GM12878 (cell line): Measurements from ENCODE around the gene SPR. TPM values are rescaled to one million over a fixed set of nuclear protein-coding genes. Genes with fewer than 3 reads are reported as not detected.

ENCODE experiments used
- ATAC-seq: fragments of 200-7000 bp; cut with Tn5 transposase; 3 replicates; pipeline ENCODE4 v1.9.1; 2020; ENCODE audit warnings: mild to moderate bottlenecking, moderate library complexity
- BruUV-seq: library from RNA; stranded (reverse); fragments of 400-500 nt; replicated peaks from 2 replicates; lab custom pipeline; 2021; lab: Mats Ljungman, UMichigan
- CTCF ChIA-PET: fragments of 300-600 bp; sonication (Branson Sonifier 250); formaldehyde crosslinking; extraction: SDS; loops from one replicate; lab custom pipeline; 2021; ENCODE audit warnings: inconsistent platforms; lab: Yijun Ruan, JAX
- POLR2A ChIA-PET: fragments of 350-600 bp; formaldehyde crosslinking; extraction: SDS; loops from one replicate; lab custom pipeline; 2021; ENCODE audit warnings: inconsistent platforms; lab: Charles Lee
- RAD21 ChIA-PET: fragments of 300-600 bp; sonication (Branson Sonifier 250); formaldehyde crosslinking; loops from one replicate; lab custom pipeline; 2023; ENCODE audit warnings: antibody characterized with exemption; ENCODE audit not compliant: unreplicated experiment; lab: Charles Lee
- SMC1A ChIA-PET: fragments of 300-600 bp; sonication (Branson Sonifier 250); formaldehyde crosslinking; loops from one replicate; lab custom pipeline; 2023; ENCODE audit not compliant: unreplicated experiment, uncharacterized antibody; lab: Charles Lee
- DNase-seq: peaks from one replicate; pipeline ENCODE4 v3.0.0-alpha.2; 2011; ENCODE audit warnings: low read depth, low spot score
- FAIRE-seq: peaks from 3 replicates; lab custom pipeline; 2011; peaks lifted over from hg19 to GRCh38; lab: Jason Lieb, UNC
- H2AFZ ChIP-seq: 2 replicates; pipeline ENCODE4 v1.6.0; 2011; ENCODE audit warnings: low read depth, low read length, control low read depth; ENCODE audit not compliant: control insufficient read depth
- H3K27ac ChIP-seq: 2 replicates; pipeline ENCODE4 v1.5.1; 2011; ENCODE audit warnings: control low read depth; ENCODE audit not compliant: control insufficient read depth, insufficient read depth
- H3K27me3 ChIP-seq, 2 experiments: replicated peaks in 1 of 2; 2 replicates each; pipeline versions ENCODE4 v1.6.0 to v1.6.1; 2011; ENCODE audit warnings: low read length in 1 of 2; ENCODE audit not compliant: control insufficient read depth in 2 of 2, insufficient read depth in 2 of 2
- H3K36me3 ChIP-seq, 2 experiments: 2 replicates each; pipeline ENCODE4 v1.5.1; 2011; ENCODE audit warnings: low read length in 1 of 2; ENCODE audit not compliant: control insufficient read depth in 2 of 2, insufficient read depth in 2 of 2
- H3K4me1 ChIP-seq: 2 replicates; pipeline ENCODE4 v1.6.1; 2011; ENCODE audit warnings: mild to moderate bottlenecking, low read length, moderate library complexity, mixed read lengths; ENCODE audit not compliant: control insufficient read depth, insufficient read depth
- H3K4me2 ChIP-seq: 2 replicates; pipeline ENCODE4 v1.6.0; 2011; ENCODE audit warnings: control low read depth; ENCODE audit not compliant: control insufficient read depth, insufficient read depth
- H3K4me3 ChIP-seq: fragments of 200-600 bp; sonication (generic); 2 replicates; pipeline ENCODE4 v1.5.1; 2016
- H3K79me2 ChIP-seq: 2 replicates; pipeline ENCODE4 v1.6.0; 2011; ENCODE audit warnings: low read length; ENCODE audit not compliant: control insufficient read depth, insufficient read depth
- H3K9ac ChIP-seq: 2 replicates; pipeline ENCODE4 v1.8.0; 2011; ENCODE audit warnings: low read length, control low read depth, mixed read lengths; ENCODE audit not compliant: control insufficient read depth, insufficient read depth
- H3K9me3 ChIP-seq: replicated peaks from 3 replicates; pipeline ENCODE4 v1.5.1; 2011; ENCODE audit warnings: mild to moderate bottlenecking, low read length; ENCODE audit not compliant: control insufficient read depth, insufficient read depth
- H4K20me1 ChIP-seq: 2 replicates; pipeline ENCODE4 v1.6.0; 2011; ENCODE audit not compliant: control insufficient read depth, insufficient read depth
- CBX5 ChIP-seq: sonication (generic); IDR thresholded peaks from 2 replicates; pipeline ENCODE4 v1.6.1; 2016; ENCODE audit warnings: low read depth, moderate library complexity, mild to moderate bottlenecking, inconsistent platforms
- DPF2 ChIP-seq: fragments of 450-650 bp; IDR thresholded peaks from 2 replicates; pipeline ENCODE4 v1.6.1; 2017; ENCODE audit warnings: mild to moderate bottlenecking
- ELK1 ChIP-seq: IDR thresholded peaks from 2 replicates; pipeline ENCODE4 v1.6.1; 2012; ENCODE audit warnings: low read depth, low read length, improper control_type of control experiment
- FOS ChIP-seq: IDR thresholded peaks from 3 replicates; pipeline ENCODE4 v1.6.1; 2011; ENCODE audit warnings: borderline replicate concordance; ENCODE audit not compliant: insufficient read length; ENCODE audit errors: extremely low read depth
- FOXK2 ChIP-seq: fragments of 450-650 bp; IDR thresholded peaks from 2 replicates; pipeline ENCODE4 v1.6.1; 2017; ENCODE audit warnings: mild to moderate bottlenecking, moderate library complexity
- PAX8 ChIP-seq: fragments of 450-650 bp; IDR thresholded peaks from 2 replicates; pipeline ENCODE4 v1.6.1; 2017; ENCODE audit warnings: mild to moderate bottlenecking, moderate library complexity
- WGBS: methylation state at CpG from one replicate; pipeline ENCODE4 v1.1.6; 2016; ENCODE audit warnings: low lambda C conversion rate; ENCODE audit not compliant: insufficient replicate concordance, insufficient coverage; ENCODE audit errors: missing lambda C conversion rate; 5-methylcytosine and 5-hydroxymethylcytosine counted together
- in situ Hi-C: fragments of 300-500 bp; cut with MboI; formaldehyde crosslinking; loops from 9 replicates; pipeline ENCODE4 v1.14.3; 2018; ENCODE audit warnings: mixed read lengths
- intact Hi-C: fragments of 100-400 bp; cut with micrococcal nuclease; formaldehyde crosslinking; loops from one replicate; pipeline ENCODE4 v1.14.2; 2022; ENCODE audit not compliant: unreplicated experiment
- polyA plus RNA-seq, 11 experiments: library from polyadenylated mRNA; depleted of rRNA in 4 of 11; unstranded in 6 of 11; stranded (reverse) in 5 of 11; fragments of >200 nt; fragmentation: Nextera tagmentation in 4 of 11; fragmentation: Illumina TruSeq in 1 of 11; extraction: Ambion mirVana in 4 of 11; extraction: Trizol in 1 of 11; gene quantifications; 1 replicate in 1 of 11; 2 replicates in 10 of 11; pipeline versions ENCODE4 v1.2.1 to v1.2.3, GENCODE V29; 2011 to 2016; ENCODE audit warnings: inconsistent platforms in 2 of 11, missing spikeins in 2 of 11, low read depth in 1 of 11
- total RNA-seq, 4 experiments: library from RNA; depleted of rRNA in 3 of 4; stranded (reverse); fragments of >200 nt in 3 of 4; fragmentation: Illumina TruSeq in 1 of 4; extraction: Trizol in 1 of 4; gene quantifications; 2 replicates each; pipeline versions ENCODE4 v1.2.1 to v1.2.3, GENCODE V29; 2013 to 2021
- TF ChIP-seq, protein P1 (sequence below): fragments of 450-650 bp; formaldehyde crosslinking; IDR thresholded peaks from 2 replicates; pipeline ENCODE4 v1.4.0; 2020; ENCODE audit warnings: mild to moderate bottlenecking, moderate library complexity

Gene SPR
- total and polyA plus RNA-seq, 10 of the 15 experiments (the other 5 are each of a cell fraction or from before 2014, with no cell fraction given): 0.68 to 7.8 (median 2.5) TPM

DNA sequence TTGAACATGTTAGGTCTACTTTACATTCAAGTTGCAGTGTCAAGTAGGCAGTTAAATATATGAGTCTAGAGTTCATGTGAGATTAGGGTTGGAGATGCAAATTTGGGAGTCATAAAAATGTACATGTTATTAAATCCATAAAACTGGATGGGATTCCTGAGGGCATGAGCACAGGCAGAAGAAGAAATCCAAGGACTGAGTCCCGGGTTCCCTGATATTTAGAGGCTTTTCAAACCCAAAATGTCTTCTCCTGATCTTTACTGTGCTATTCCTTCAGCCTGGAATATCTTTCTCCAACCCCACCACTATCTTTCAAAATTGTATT is 38.1 kb upstream of the SPR start (continued):
- TF ChIP-seq ELK1: no peak
- TF ChIP-seq, protein P1, sequence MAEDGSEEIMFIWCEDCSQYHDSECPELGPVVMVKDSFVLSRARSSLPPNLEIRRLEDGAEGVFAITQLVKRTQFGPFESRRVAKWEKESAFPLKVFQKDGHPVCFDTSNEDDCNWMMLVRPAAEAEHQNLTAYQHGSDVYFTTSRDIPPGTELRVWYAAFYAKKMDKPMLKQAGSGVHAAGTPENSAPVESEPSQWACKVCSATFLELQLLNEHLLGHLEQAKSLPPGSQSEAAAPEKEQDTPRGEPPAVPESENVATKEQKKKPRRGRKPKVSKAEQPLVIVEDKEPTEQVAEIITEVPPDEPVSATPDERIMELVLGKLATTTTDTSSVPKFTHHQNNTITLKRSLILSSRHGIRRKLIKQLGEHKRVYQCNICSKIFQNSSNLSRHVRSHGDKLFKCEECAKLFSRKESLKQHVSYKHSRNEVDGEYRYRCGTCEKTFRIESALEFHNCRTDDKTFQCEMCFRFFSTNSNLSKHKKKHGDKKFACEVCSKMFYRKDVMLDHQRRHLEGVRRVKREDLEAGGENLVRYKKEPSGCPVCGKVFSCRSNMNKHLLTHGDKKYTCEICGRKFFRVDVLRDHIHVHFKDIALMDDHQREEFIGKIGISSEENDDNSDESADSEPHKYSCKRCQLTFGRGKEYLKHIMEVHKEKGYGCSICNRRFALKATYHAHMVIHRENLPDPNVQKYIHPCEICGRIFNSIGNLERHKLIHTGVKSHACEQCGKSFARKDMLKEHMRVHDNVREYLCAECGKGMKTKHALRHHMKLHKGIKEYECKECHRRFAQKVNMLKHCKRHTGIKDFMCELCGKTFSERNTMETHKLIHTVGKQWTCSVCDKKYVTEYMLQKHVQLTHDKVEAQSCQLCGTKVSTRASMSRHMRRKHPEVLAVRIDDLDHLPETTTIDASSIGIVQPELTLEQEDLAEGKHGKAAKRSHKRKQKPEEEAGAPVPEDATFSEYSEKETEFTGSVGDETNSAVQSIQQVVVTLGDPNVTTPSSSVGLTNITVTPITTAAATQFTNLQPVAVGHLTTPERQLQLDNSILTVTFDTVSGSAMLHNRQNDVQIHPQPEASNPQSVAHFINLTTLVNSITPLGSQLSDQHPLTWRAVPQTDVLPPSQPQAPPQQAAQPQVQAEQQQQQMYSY (CRISPR knock-in tag): no peak
- no peak for TF ChIP-seq CBX5
- no peak for TF ChIP-seq PAX8
- no peak for TF ChIP-seq DPF2

- FAIRE-seq: no peak
- Histone ChIP-seq H2AFZ (no peak overlapping the region), H3K79me2 (no peaks in the 10 kb centered on the region), H3K4me3 (no peak overlapping the region), H3K36me3 (no peaks in the 10 kb centered on the region), H4K20me1 (no peaks in the 10 kb centered on the region), H3K4me1 (peaks cover 4% of the 10 kb centered on the region; the same call in 1 of the 2 replicates), H3K27me3 (peaks cover 2 to 3% of the 10 kb centered on the region in 2 experiments; a peak in 2 of 4 replicates), H3K27ac (no peak overlapping the region)
- ChIA-PET RAD21 (no interaction called here), SMC1A (no interaction called here), POLR2A (no interaction called here)
- intact Hi-C loops (no loop called here), in situ Hi-C loops (no loop called here)
- no peak for ATAC-seq
- no TSS peak for BruUV-seq
- DNase-seq: no peak
- TF ChIP-seq FOS: no peak
- no peak for TF ChIP-seq FOXK2
- TF ChIP-seq, all 136 proteins: peak for 0
- Histone ChIP-seq H3K9ac (no peak overlapping the region), H3K4me2 (no peak overlapping the region), H3K9me3 (no peaks in the 10 kb centered on the region)
- CTCF ChIA-PET: interaction anchor here (0.6 to 1.5 kb wide), 4 partner anchors 8 to 606 kb away, joined by 3 to 5 read pairs (median 4); no protein-coding TSS in a partner anchor
- WGBS: 47% methylated on average over 7 of the region's 7 CpGs
Measured at GRCh38 chr2:72851333-72851732, 35.9 kb upstream of the SPR start.
